ENCODE results near the gene CCDC60.

GRCh38 chr12:119299130-119299529, 35.4 kb upstream of the CCDC60 start:
- TF ChIP-seq CTCF (IDR thresholded peaks at IDR 0.05), result no peak
- TF ChIP-seq POLR2A (IDR thresholded peaks at IDR 0.05), result no peak
- TF ChIP-seq POLR2AphosphoS5 (IDR thresholded peaks at IDR 0.05), result no peak

All from stomach (tissue), 4 donors.